ENCODE results near the gene SYT6. TPM values are rescaled to one million over a fixed set of nuclear protein-coding genes. Genes with fewer than 3 reads are reported as not detected.

Gene SYT6
- total and polyA plus RNA-seq, 2 of the 13 experiments (the other 11 are each of a cell fraction or from before 2014, with no cell fraction given) = not detected

DNA sequence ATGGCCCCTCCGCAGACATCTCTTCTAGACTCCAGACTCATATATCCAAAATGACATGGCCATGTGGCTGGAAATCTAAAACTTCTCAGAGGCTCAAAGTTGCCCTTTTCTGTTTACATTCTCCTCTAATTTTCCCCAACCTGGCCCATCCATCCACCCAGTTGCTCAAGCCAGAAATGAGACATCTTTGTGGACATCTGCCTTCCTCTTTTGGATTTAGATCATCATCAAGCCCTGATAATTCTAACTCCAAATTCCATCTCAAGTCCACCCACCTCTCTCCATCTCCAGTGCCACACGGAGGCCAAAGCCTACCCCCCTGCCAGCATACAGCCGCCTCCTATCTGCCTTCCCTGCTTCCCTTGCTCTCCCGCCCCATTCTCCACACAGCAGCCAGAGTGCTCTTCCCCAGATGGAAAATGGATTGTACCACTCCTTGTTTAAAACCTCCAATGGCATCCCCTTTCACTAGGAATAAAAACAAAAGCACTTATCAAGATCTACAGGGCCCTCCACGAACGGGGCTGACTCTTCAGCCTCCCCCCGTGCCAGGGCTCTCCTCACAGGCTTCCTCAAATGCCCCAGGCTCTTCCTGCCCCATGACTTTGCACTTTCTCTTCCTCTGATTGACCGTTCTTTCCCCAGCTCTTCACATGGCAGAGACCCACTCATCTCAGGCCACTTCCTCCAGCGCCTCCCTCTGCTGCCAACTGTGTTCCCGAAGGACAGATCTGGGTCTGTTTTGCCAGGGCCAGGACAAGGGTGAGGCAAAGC lies 40.1 kb downstream of the SYT6 start:
- POLR2A ChIA-PET = no interaction called here
- ATAC-seq (no peak), DNase-seq (ENCODE audit: low spot score) (no peak), FAIRE-seq (no peak)
- no peak overlapping the region for H3K4me3 ChIP-seq (replicated peaks in 1 of 3; ENCODE audit: insufficient read depth in 1 of 3, low read depth in 2 of 3, low read length in 3 of 3)
- H2AFZ ChIP-seq (ENCODE audit: low read length) = no peak overlapping the region
- intact Hi-C loops (cut with micrococcal nuclease; ENCODE audit: unreplicated experiment) (no loop called here), in situ Hi-C loops (cut with HindIII; ENCODE audit: extremely low pct_ligation_motif_present, low pct_unique_long_range_greater_than_20kb) (no loop called here)
- no peaks in the 10 kb centered on the region for H3K9me3 ChIP-seq (ENCODE audit: low read length)
- H3K4me2 ChIP-seq (ENCODE audit: low read depth, low read length) = no peak overlapping the region
- no TSS peak for BruUV-seq (replicated peaks)
- H3K36me3 ChIP-seq (replicated peaks in 1 of 2; ENCODE audit: control insufficient read depth in 1 of 2, insufficient read depth in 2 of 2, low read length in 2 of 2) = no peaks in the 10 kb centered on the region
- no peak for TF ChIP-seq ZNF614 (CRISPR knock-in tag; IDR thresholded peaks at IDR 0.05; ENCODE audit: borderline replicate concordance)
- TF ChIP-seq, protein P1, sequence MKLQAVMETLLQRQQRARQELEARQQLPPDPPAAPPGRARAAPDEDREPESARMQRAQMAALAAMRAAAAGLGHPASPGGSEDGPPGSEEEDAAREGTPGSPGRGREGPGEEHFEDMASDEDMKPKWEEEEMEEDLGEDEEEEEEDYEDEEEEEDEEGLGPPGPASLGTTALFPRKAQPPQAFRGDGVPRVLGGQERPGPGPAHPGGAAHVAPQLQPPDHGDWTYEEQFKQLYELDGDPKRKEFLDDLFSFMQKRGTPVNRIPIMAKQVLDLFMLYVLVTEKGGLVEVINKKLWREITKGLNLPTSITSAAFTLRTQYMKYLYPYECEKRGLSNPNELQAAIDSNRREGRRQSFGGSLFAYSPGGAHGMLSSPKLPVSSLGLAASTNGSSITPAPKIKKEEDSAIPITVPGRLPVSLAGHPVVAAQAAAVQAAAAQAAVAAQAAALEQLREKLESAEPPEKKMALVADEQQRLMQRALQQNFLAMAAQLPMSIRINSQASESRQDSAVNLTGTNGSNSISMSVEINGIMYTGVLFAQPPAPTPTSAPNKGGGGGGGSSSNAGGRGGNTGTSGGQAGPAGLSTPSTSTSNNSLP (IDR thresholded peaks at IDR 0.05; ENCODE audit: low read depth, low read length) = no peak
- TF ChIP-seq, protein P2, sequence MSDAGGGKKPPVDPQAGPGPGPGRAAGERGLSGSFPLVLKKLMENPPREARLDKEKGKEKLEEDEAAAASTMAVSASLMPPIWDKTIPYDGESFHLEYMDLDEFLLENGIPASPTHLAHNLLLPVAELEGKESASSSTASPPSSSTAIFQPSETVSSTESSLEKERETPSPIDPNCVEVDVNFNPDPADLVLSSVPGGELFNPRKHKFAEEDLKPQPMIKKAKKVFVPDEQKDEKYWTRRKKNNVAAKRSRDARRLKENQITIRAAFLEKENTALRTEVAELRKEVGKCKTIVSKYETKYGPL (CRISPR knock-in tag; IDR thresholded peaks at IDR 0.05) = no peak
- no peak for TF ChIP-seq ZNF235 (CRISPR knock-in tag; IDR thresholded peaks at IDR 0.05; ENCODE audit: borderline replicate concordance)
- no peak for TF ChIP-seq DNMT3B (CRISPR knock-in tag; conservative IDR thresholded peaks at IDR 0.05)
- TF ChIP-seq NFE2 (CRISPR knock-in tag; IDR thresholded peaks at IDR 0.05) = no peak
- H3K27me3 ChIP-seq (ENCODE audit: control insufficient read depth in 1 of 2, insufficient read depth in 2 of 2, low read length in 2 of 2) = peaks cover 0 to 35% of the 10 kb centered on the region in 2 experiments; a peak in 2 of 5 replicates
- H4K20me1 ChIP-seq (ENCODE audit: insufficient read depth, low read length) = no peaks in the 10 kb centered on the region
- CTCF ChIA-PET (ENCODE audit: low intra/inter-chr PET ratio, low total read pairs) = no interaction called here
- H3K9ac ChIP-seq (ENCODE audit: insufficient read depth, low read depth, low read length) = no peak overlapping the region
- no peak overlapping the region for H3K27ac ChIP-seq (ENCODE audit: extremely low read length, insufficient read depth, low read length)
- H3K4me1 ChIP-seq (ENCODE audit: insufficient read depth, low read length) = no peaks in the 10 kb centered on the region
- no peaks in the 10 kb centered on the region for H3K79me2 ChIP-seq (ENCODE audit: insufficient read depth, low read length)
- 28% methylated on average over 10 of the region's 10 CpGs for WGBS (ENCODE audit: low lambda C conversion rate)

Data from HepG2 (cell line).